Activated CD8-positive, alpha-beta memory T cell treated with anti-CD3 and anti-CD28 coated beads for 24 hours (primary cell): ENCODE measurements around the gene MGAT5.

ENCODE experiments used
- DNase-seq: peaks from one replicate; pipeline ENCODE4 v3.0.0-alpha.2; 2020

The MGAT5 gene

DNA sequence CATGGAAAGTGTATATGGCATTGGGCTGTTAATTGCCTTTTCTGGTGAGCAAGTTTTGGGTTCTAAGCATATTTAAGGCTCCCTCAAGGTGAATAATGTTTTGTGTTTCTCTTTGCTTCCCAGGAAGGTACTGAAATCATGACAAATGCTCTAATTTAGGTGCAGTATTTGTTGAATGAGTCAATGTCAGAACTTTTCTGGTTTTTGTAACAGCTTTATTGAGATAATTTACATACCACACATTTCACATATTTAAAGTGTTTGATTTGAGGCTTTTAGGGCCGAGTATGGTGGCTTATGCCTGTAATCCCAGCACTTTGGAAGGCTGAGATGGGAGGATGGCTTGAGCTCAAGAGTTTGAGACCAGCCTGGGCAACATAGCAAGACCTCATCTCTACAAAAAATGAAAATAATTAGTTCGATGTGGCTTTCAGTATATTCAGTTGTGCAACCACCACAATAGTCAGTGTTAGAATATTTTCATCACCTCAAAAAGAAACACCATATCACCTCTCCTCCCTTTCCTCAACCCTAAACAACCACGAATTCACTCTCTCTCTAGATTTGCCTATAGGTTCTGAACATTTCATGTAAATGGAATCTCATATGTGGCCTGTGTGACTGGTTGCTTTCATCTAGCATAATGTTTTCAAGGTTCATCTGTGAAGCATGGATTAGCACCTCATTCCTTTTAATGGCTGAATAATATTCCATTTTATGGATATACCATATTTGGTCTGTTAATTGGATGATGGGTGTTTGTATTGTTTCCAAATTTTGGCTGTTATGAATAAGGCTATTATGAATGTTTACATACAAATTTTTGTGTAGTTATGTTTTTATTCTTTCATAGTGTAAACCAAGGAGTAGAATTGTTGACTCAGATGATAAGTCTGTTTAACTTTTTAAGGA lies 54.9 kb downstream of the MGAT5 start:
- no peak for DNase-seq

DNA sequence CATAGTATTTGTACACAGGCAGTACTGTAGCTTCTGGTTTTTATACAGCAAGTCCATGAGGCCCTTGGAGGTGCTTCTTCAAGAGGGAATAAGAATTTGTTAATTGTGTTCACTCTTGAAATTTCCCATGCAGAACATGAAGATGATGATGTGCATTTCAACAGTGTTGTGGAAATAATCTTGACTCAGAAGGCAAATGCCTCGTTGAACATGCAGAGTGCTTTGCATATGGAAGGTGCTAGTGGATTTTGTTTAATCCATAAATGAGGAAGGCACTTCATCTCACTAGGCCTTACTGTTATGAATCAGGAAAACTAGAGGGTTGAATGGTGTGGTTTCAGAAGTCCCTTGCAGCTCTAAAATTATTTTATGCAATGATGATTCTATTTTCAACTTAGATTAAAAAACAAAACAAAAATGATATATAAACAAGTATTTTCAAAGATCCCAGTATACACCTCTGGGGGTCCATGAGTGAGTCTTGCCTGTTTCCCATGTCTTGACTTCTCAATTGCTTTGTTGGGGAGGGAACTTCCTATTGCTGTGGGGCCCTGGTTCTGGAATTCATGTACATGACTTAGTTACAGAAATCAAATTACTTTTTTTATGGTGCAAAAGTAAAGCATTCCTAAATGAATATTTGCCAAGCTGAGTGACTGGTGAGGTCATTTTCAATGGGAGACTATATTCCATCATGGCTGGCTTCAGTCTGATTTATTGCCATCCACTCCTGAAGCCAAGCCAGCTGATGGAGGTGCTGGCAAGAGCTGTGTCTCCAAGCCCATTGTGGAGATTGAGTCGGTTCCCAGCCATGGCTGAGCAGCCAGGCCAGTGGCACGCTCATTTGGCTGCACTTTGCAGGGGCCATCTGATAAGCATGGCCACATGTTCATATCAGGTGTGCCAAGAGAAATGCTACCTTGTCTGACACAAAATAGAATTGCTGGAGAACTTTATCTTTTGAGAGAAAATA lies 56.5 kb downstream of the MGAT5 start:
- no peak for DNase-seq

DNA sequence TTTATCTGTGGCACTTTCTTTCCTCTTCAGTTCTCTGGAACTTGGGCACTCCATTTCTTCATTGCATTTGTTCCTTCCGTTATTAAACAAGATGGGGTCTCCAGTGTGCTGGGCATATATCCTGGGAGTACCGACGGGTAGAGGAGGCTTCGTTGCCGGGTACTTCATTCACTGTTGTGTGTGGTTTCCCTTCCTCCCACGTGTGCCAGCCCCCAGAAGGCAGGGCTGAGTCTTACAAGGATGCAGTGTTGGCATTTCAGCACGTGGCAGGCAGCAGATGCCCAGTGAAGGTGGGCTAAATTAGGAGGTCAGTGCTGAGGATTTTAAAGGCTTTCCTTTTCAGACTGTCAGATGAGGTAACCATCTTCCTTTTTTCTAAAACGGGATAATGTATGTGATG lies 58.6 kb downstream of the MGAT5 start:
- DNase-seq: no peak

DNA sequence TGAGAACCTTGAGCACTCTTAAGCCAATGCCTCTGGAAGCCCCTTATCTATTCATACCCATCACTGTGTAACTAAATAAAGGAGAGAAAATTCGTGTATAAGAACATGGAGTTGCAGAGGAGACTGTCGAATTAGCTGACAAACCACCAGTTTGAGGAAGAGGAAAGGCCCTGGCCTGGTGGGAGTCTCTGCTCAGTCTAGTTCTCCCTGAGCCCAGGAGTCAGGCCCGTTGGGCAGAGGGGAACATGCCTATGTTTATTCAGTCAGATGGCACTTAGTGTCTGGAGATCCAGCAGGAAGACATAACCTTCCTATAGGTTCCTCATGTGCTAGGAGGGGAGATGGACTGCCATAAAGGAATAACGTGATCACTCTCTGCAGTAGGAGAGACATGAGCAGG lies 60.3 kb downstream of the MGAT5 start:
- DNase-seq: no peak

DNA sequence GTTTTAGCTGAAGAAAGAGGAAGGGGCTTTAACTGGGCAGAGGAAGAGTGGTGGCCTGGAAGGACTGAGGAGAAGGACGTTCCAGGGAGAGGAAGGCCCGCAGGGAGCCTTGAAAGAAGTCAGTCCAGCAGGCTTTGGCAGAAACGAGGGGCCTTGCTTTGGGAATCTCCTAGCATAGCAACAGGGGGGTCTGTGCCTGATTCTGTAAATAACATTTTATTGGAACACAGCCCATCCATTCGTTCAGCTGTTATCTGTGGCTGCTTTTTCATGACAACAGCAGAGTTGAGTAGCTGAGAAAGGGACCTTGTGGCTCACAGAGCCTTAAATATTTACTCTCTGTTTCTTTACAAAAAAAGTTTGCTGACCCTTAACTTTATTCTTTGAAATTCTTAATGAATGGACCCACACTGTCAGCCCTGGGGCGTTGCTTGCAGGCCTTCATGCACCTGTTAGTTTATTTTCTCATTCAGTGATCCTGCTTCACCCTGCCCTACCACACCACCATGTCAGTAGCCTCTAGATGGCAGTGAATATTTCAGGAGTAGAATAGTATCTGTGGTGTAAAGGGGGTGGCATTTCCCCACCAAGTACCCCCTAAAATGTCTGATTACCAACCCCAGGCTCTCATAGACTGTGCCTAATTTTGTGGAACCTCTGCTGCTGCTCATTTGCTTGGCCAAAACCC lies 61.0 kb downstream of the MGAT5 start:
- DNase-seq: no peak

DNA sequence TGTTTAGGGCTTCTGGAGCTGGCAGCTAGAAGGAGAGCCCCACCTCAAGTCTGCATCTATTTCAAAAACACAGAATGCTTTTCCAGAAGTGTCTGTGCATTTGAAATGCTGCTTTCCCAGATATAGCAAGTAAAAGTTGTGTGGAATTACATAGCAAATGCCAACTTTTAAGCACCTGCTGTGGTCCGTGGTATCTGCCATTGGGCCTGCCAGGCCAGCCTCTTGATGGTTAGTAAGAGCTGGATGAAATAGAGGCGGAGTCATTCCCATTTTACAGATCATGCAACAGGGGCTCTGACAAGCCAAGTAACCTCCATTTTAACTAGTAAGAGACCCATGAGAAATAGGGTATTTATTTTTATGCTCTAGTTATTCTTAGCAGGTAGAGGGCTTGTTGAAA lies 61.6 kb downstream of the MGAT5 start:
- DNase-seq: no peak

DNA sequence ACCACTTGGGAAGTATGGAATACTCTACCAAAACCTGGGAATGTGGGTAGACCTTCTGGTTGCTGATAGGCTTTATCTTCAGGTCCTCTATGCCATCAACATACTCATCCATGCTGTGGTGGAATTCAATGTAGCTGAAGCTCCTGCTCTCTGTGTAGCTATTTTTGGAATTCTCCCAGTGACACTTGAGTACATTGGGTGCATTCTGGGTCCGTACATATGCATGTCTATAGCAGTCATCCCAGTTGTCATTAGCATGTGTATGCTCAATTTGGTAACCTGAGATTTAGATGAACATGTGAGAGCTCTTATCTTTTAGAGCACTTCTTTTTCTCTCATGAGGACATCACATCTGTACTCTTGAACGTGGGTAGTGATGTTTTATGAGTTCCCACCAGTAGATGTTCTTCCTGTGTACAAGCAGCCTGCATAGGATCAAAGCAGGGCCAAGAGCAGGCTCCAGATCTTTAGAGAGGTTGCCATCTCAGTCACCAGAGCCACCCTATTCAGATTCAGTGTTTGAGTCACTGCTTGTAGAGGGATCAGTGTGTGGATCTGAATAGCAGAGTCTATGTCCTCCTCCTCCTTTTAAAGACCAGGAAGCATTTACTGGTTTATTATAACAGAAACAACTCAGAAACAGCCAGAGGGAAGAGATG lies 65.9 kb downstream of the MGAT5 start:
- DNase-seq: no peak

DNA sequence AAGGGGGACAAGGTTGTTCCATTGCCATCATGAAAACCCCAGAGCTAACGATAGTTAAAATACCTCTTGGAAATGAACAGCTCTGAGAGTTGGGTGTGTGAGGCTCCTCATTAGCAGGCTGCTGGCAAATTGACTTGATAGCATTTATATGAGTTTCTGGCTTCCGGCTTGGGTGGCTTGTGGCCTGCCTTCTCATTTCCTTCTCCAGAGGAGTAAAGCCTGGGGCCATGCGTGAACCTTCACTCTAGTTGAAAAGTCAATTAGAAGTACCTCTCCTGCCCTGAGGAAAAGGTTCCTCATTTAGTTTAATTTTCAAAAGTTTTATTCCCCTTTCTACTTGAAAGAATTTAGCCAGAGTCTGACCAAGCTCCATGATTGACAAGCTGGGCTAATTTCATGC lies 67.1 kb downstream of the MGAT5 start:
- no peak for DNase-seq

DNA sequence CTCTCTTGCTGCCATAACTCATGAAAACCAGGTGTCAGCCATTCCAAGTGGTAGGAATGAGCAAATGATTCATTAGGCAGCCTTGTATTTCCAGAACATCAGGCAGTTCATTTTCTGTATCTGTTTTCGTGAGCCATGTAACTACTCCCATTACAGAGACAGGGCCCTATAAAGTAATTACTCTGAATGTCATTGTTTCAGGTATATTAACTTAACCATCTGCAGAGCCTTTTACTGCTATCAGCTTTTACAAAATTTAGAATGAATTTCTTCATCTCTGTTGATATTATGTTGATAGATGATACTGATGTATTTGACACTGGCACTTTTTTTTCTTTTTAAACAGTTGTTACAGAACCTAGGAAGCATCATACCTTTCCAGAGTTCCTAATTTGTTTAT lies 69.9 kb downstream of the MGAT5 start:
- no peak for DNase-seq

DNA sequence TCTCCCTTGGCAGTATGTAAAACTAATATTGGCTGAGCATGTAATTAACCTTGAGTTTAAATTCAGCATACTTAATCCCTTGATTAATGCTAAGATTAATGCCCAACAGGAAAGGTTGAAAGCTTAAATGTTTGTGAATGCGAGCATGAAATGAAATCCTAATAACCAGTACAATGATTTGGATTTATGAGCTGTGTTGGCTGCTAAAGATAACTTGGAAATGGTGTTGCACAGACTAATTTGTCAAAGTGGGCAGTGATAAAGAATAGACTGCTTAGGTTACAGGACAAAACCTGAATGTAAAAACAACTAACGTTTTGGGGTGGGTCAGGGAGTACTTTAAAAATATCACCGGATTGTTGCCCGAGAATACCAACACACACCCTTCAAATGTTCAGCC lies 70.6 kb downstream of the MGAT5 start:
- DNase-seq: no peak

DNA sequence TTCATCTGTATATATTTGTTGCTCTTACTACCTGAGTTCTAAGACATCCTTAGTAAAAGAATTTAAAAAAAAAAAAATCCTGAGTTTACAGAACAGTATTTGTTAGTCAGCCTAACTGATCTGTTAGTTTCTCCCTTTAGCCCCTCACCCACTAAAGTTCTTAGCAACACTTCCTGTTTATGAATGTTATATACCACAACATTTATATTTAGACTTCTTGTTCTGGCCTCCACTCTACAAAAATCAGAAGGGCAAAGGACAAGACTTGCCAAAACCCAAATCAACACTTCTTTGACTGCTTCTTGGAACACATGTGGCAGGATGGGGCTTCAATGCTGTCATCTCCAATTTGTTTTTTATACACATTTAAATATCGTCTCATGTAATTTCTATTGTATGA lies 71.1 kb downstream of the MGAT5 start:
- DNase-seq: no peak

DNA sequence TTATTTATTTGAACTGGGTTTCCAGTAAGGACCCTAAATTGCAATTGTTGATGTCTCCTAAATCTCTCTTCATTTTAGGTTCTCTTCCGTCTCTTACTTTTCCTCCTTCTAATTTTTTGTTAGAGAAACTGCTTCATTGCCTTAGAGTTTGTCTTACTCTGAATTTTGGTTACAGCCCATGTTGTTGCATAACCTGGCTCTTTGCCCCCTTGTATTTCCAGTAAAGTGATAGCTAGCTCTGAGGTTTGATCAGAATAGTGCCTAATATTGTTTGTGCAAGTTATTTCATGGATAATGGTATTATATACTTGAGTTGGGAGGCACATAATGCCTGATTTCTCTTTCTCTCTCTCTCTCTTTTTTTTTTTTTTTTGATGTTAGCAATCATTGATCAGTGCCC lies 71.8 kb downstream of the MGAT5 start:
- DNase-seq: no peak

DNA sequence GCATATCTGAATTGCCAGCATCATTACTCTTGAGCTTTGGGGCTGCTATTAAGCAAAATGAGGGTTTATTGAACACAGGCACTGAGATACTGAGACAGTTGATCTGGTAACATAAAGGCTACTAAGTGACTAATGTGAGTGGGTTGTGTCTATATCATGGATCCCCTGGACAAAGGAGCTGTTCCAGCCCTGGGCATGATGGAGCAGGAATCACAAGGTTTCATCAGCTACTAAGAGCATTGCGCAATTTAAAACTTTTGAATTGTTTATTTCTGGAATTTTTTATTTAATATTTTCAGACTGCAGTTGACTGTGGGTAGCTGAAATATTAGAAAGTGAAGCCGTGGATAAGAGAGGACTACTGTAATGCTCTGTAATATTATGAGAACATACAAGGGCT lies 73.5 kb downstream of the MGAT5 start:
- no peak for DNase-seq

DNA sequence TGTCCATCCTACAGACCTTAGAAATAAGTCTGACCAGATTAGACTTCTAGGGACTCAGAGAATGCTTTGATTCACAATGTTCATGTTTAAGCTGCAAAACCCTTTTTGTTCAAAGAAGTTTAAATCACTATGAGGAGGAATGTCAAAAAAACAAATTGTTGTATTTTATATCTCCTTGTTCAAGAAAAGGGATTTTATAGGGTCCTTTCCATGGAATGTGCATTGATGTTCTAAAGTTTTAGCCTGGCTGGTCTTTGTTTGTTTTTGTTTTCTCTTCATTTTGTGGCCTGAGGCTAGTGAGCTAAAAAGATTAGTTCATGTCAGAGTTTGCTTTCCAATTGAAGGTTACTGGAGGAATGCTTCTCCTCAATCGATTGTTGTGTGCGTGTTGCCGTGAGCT lies 77.2 kb downstream of the MGAT5 start:
- DNase-seq: no peak

DNA sequence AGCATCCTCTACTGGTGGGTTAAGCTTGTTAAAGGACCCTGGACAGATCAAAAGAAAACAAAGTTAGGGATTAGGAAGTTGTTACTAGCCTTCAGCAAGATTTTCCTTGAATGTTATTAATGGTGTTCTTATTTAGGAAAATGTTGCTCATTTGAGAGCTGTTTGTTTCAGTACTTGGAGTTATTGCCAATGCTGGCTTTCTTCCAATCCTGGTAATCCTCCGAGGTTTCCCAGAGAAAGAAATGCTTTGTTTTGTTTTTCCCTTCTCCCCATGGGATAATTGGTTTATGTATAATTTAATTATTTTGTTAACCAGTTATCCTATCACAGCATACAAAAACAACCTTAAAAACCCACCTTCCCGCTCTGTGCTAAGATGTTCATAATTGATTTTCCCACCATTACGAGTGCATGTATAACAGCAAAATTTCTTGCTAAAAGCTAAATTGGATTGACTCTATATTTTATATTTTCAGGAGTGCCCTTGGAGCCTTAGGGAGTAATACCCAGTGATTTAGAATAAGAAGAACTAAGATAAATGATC lies 79.8 kb downstream of the MGAT5 start:
- DNase-seq: no peak

DNA sequence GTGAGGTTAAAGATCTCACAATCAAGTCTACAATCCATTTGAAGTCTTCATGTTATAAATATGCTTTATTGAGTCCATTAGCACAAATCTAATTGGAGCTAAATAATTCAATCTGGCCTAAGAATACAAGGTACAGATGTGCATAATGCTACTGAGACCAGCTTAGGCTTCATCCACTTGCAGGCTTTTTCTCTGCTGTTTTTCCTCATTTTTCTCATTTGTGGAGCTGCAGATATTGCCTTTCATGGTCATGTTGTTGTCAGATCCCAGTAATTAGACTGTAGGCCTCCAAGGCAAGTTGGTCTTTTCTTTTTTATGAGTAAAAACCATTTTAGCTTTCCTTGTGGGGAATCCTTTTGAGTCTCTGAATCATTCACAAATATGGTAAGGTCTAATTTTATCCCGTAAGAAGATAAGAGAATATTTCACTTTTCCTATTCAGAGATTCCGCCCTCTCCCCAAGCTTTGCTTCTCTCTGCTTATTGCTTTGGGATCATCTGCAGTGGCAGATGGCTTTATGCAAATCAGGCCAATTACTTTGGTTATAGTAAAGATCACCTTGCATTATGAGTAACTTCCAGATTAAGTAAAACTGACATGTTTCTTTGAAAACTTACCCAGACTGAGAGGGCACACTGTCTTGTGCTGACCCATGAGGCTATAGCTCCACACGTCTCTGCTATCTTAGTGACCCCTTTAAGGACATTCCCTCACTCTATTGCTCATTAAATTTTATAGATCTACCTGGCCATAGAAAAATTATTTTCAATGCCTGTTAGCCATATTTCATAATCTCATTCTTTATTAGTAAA lies 80.9 kb downstream of the MGAT5 start:
- no peak for DNase-seq

DNA sequence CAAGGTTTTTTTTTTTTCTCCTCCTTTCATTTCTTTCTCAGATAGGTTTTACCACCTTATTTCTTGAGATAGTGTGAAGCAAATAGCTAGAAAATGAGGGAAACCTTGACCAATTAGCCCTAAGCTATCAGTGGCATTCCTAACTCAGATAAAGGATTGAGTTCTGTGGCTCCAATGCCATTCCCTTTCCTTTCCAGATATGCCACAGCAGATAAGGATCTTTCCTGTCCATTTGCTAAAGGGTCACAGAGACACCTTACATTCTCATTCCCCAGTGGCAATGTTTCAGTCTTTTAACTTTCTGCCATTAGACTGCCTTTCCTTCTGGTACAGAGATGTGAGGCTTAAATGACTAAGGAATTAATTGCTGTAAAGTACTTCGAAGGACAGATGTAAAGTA lies 81.7 kb downstream of the MGAT5 start:
- DNase-seq: no peak

DNA sequence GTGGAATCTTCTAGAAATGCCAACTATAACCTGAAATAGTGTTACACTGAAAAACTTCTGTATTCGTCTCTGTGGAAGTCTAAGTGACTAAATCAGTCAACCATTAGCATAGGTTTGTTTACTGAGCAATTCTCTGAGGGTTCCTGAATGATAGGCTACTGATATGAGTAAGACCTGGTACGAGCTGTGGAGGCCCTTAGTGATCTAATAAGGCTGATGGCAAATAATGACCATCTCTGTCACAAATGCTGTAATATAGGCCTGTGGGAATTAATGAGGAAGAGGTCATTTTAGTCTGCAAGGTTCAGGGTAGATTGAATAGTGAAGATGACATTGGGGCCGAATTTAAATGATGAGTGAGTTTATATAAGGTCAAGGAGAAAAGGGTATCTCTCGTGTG lies 82.5 kb downstream of the MGAT5 start:
- no peak for DNase-seq

DNA sequence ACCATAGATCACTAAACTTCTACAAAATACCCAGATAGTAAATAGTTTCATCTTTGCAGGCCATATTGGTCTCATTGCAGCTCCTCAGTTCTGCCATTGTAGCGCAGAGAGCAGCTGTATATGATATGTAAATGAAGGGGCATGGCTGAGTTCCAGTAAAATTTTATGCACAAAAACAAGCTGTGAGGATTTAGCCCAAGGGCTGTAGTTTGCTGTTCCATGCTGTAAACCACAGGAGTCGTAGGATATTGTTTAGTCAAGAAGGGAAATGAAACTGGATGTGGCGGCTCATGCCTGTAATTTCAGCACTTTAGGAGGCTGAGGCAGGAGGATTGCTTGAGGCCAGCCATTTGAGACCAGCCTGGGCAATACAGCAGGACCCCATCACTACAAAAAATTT lies 83.0 kb downstream of the MGAT5 start:
- DNase-seq: no peak

DNA sequence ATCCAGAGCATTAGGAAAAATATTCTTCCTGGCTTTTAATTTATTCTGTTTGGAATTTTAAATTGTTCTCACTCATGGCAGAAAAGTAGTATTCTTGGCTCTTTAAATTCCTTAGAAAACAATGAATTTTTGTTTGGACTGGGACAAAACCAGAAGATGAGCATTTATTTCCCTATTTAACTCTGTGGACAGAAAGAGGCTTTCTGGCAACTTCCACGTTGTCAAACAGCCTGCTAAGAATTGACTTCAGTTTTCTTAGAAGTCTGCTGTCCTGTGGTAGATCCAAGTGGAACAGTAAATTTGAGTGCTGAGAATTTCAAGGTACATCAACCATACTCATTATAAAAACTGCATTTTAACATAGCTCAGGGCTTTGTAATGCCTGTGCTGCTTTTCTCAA lies 83.8 kb downstream of the MGAT5 start:
- no peak for DNase-seq

DNA sequence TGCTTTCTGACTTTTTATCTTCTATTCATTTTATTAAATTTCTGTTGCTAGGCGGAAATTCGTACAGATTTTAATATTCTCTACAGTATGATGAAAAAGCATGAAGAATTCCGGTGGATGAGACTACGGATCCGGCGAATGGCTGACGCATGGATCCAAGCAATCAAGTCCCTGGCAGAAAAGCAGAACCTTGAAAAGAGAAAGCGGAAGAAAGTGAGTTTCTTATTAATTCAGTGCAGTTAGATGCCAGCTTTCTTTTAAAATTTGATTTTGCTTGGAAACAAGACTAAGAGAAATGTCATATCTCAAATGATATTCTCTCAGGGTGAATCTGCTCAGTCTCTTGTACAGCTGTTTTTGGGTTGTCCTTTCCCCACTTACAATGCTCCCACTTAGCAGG lies 84.3 kb downstream of the MGAT5 start:
- no peak for DNase-seq

DNA sequence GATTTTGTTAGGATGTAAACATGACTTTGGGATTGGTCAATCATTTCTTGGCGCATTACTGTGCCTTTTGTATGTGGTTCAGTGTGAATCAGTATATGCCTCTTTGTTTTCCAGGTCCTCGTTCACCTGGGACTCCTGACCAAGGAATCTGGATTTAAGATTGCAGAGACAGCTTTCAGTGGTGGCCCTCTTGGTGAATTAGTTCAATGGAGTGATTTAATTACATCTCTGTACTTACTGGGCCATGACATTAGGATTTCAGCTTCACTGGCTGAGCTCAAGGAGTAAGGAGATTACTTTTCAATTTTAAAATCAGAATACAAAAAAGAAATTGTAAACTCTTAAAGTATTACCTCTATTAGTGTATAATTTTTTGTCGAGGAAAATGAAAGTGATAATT lies 87.6 kb downstream of the MGAT5 start:
- no peak for DNase-seq
